HG02763 (cell line): ENCODE data around the gene TMEM151A.
"Not testable (repeated sequence)": the region's sequence is repeated elsewhere in the genome, so short reads cannot be mapped to it uniquely, and the experiment has no call there.

Experiments
- ATAC-seq: cut with Tn5 transposase; IDR thresholded peaks from one replicate; pipeline ENCODE4 v1.9.1; 2021; ENCODE audit warnings: mild to moderate bottlenecking, moderate library complexity; ENCODE audit not compliant: unreplicated experiment

Gene TMEM151A

DNA sequence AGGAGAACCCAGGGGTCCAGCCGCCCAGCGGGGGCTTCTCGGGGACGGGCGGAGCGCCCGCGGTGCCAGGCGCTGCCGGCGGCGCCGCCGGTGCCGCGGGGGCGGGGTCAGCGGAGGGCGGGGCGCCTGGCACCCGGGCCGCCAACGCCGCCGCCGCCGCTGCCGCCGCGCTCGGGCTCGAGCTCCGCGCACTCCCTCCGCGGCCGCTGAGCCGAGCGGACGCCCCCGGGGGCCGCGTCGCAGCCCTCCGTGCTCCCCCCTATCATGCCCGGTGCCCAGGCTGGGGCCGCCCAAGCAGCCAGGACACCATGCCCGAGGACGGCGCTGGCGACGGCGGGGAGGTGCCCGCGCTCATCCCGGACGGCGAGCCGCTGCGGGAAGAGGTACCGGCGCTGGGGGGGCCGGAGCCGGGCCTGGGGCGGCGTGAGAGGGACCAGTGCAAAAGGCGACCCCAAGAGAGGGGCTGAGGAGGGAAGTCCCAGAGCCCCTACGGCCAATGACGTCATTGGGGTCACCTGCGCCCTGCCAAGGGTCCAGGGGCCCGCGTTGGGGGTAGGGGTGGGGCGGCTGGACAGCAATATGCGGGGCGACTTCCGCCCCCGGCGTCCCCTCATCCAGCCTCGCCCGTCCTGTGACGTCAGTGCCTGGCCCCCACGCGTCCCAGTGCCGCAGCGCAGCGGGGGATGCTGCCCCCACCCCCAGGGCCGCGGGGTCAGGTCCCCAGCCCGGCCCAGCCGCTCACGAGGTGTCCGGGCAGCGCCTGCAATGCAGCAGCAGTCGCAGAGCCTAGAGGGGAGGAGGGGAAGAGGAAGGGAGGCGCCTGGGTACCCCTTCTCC, at the start of gene TMEM151A:
TSS of gene TMEM151A (plus strand) at position 189 of the 837 bp plus-strand sequence. CDS start at position 309, 120 bp downstream.
- no peak for ATAC-seq

DNA sequence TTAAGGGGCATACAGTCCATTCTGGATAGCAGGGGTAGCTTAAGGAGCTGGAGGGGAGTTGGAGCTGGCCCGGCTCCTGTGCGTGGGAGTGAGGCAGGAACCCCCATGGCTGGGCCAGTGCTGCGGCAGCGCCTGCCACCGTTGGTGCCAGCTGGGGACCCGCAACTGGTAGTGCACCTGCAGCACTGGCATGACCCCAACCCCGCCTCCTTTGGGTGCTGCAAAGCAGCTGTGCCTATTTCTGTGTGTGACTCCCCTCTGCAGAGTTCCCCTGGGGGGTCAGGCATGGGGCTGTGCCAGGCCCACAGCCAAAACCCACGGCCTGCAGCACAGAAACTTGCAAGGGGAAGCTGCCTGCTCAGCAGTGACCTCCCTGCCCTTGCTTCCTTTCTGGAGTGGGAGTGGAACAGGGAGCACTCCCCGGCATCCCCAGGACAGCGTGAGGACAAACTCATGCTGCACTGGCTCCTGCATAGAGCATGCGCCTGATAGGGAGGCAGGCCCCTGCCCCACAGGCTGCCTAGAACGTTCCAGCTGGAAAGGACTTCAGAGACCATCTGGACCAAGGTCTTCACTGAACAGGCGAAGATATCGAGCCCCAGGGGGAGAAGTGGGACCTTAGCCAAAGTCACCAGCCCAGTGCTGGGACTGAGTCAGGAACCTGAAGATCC, 49.5 kb upstream of the TMEM151A start:
- ATAC-seq, result no peak

DNA sequence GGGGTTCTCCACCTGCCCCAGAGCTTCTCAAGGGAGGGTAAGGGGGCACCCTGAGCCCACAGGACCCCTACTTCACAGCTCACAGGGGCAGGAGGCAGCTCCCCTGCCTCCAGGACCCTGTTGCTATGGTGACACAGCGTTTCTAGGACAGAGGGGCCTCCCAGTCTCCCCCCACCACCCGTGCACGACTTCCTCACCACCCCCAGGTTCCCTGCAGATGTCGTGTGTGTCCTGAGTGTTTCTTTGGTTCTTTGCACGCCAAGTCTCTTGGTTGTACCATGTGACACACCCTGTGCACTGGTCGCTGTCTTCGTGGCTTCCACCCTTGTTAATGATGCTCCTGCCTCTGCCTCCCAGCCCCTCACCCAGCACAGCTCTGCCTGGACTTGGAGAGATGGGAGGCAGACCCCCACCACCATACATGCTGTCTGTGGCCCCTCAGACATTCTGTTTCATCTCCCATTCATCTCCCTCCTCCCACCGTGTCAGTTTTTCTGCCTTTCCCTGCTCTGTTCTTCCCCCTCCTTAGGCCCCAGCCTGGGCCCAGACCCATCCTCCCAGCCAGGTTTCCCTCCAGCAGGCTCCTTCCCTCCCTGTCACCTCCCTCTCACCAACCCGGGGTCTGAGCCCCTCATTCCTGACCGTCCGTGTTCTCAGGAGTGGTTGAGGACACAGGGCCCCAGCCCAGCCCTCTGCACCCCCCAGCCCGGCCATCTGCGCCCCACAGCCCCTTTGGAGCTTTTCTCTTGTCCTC, 47.7 kb upstream of the TMEM151A start:
- ATAC-seq, result no peak

DNA sequence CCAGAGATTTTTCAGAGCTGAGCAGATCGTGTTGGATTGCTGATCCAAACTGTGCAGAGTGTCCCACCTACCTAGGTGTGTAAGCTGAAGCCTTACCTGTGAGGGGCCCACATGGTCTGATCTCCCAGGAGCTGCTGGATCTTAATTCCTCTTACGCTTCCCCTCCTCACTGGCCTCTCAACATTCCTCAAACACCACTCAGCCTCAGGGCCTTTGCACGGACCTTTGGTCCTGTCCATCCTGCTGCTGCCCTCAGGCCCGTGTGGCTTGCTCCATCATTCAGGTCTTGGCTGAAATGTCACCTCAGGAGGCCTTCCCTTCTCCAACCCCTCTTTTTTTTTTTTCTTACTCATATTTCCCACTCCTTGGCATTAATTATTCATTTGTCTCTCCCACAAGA, 44.4 kb upstream of the TMEM151A start:
- no peak for ATAC-seq

DNA sequence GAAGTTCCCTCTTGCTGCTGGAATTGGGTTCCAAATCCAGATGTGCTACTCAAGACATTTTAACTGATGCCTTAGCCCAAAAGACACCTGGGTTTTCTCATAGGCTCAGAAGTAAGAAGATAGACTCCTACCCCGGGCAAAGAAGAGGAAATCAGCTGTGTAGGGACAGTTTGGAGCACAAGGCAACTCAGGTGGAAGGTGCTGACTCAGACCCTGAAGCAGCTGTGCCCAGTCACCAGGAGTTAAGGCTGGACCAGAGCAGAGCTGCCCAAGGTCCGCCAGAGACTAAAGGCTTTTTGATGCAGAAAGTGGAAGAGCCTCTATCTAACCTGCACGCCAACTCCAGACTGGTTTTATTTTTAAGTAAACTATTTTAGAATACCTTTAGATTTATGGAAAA, 43.9 kb upstream of the TMEM151A start:
- ATAC-seq, result no peak

DNA sequence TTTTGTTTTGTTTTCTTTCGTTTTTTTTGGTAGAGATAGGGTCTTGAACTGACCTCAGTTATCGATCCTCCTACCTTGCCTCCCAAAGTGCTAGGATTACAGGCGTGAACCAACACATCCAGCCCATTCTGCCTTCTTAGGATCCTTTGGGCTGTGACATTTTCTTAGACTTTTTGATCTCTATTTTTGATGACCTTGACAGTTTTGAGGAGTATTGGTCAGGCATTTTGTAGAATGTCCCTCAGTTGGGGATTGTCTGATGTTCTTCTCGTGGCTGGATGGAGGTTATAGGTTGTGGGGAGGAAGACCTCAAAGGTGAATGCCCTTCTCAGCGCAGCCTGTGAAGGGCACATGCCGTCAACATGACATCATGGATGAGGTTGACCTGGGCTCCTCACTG, 42.8 kb upstream of the TMEM151A start:
- ATAC-seq, result no peak

DNA sequence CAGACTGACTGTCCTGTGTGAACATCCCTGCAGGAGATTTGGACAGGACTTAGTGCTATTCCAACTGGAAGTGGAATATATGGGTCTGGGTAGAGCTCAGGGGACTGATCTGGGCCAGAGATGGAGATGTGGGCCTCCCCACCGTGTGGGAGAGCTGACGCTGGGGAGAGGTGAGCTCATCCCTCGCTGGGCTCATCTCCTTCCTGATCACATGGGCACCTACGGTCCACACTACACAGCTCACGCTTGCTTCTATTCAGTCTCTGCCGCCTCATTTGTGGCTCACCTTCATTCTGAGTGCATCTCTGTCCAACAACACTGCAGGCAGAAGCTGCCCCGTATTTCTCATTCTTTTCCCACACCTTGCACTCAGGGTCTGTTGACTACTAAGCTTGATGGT, 39.9 kb upstream of the TMEM151A start:
- ATAC-seq, result no peak

DNA sequence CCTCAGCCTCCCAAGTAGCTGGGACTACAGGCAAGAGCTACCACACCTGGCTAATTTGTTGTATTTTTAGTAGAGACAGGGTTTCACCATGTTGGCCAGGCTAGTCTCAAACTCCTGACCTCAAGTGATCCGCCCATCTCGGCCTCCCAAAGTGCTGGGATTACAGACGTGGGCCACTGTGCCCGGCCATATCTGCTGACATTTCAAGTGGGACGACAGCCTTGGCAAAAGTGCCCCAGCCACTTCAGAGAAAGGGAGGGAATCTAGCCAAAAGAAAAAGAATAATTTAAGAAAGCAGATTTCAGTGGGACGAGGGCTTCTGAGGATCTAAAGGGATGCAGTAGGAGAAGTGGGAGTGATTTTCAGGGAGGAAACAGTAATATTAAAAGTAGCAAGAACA, 38.6 kb upstream of the TMEM151A start:
- not testable (repeated sequence) for ATAC-seq

DNA sequence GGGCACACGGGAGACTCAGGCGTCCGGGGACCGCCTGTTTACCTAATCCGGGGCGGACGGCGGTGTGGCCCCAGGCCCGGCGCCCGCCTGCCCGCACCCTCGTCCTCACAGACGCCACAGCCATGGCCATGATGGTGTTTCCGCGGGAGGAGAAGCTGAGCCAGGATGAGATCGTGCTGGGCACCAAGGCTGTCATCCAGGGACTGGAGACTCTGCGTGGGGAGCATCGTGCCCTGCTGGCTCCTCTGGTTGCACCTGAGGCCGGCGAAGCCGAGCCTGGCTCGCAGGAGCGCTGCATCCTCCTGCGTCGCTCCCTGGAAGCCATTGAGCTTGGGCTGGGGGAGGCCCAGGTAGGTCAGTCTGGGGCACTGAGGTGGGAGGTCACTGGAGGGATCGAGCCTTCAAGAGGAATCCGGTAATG, 33.2 kb upstream of the TMEM151A start:
- ATAC-seq, result peak; percentile 3

DNA sequence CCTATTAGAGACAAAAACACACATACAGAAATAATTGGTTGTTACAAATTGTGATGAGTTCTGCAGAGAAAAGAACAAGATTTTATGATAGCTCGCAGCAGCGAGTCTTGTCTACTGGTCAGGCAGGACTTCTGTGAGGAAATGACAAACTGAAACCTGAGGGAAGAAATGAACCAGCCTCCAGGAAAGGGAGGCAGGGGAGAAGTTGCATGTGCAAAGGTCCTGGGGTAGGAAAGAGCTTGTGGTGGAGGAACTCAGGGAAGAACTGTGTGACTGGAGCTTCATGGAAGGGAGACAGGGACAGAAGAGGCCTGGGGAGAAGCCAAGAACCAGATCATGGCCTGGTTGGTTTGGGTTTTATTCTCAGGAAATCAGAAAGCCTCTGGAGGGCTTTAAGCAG, 32.5 kb upstream of the TMEM151A start:
- ATAC-seq, result no peak

DNA sequence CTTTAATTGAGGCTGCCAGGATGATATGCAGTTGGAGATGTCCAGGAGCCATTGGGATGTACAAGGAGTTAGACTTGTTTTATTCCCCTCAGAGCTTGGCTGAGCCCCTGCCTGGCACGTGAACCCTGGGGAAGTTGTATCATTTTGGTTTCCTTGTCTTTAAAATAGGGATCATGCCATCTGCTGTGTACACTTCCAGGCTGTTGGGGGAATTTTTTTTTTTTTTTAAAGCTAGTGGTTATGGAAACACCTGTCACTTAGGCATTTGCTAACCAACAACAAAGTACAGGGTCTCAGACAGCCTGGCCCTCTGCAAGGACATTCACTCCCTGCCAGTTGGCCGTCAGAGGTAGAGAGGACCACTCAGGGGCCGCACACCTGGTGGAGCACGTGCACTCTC, 31.7 kb upstream of the TMEM151A start:
- ATAC-seq, result no peak

DNA sequence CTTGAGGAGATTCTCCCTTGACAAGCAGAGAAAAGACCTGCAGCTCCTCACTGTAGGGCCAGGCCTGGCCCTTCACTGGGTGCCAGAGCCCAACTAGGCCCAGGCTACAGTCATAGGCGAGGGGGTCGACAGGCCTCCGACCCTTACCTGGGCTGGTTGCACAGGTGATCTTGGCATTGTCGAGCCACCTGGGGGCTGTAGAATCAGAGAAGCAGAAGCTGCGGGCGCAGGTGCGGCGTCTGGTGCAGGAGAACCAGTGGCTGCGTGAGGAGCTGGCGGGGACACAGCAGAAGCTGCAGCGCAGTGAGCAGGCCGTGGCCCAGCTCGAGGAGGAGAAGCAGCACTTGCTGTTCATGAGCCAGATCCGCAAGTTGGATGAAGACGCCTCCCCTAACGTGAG, 30.1 kb upstream of the TMEM151A start:
- no peak for ATAC-seq

DNA sequence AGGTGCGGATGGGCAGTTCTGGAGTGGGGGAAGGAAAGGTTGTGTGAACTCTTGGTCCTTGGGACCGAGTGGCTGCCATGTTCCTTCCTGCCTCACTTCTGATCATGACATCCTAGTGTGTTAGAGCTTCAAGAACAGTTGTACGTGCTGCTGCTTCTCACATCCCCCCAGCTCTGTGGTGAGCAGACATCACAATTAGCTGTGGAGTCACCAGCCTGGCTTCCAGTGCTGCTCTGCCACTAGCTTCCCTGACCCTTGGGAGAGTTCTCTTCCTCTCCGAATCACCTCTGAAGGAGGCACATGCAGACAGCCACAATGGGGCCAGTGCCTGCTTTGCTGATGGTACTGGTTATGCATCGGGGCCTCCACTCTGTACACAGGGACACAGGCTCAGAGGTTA, 29.5 kb upstream of the TMEM151A start:
- no peak for ATAC-seq

DNA sequence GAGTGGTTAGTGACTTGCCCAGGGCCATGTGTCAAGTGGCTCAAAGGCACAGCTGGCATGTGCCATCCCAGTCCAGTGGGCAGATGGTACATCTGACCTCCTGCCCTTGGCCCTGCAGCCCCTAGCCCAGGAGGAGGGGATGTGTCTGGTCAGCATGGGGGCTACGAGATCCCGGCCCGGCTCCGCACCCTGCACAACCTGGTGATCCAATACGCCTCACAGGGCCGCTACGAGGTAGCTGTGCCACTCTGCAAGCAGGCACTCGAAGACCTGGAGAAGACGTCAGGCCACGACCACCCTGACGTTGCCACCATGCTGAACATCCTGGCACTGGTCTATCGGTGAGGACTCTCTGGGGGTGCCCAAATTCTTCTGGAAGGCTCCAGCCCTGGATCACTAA, 29.0 kb upstream of the TMEM151A start:
- ATAC-seq, result no peak

DNA sequence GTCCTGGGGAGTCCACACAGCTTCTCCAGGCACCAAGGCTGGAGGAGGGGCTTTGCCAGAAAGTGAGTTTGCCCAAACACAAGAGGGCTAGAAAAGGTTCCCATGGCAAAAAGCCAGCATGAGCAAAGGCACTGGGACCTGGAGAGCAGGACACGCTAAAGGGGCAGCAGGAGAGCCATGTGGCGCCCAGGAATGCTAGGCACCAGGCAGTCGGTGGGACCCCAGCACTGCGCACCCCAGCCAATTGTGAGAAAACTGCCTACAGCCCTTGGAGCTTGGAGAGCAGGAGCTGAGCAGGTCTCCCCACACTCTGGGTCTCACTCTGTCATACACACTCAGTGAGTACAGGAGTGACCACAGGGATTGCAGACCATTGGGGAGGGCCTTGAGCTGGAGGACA, 28.5 kb upstream of the TMEM151A start:
- no peak for ATAC-seq

DNA sequence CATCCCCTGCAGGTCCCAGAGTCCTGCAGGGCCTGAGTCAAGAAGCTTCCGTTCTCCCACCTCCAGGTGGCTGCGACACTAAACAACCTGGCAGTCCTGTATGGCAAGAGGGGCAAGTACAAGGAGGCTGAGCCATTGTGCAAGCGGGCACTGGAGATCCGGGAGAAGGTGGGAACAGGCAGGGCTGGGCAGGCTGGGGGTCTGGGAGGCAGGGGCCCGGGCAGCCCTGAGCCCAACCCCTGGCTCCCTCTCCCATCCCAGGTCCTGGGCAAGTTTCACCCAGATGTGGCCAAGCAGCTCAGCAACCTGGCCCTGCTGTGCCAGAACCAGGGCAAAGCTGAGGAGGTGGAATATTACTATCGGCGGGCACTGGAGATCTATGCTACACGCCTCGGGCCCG, 27.9 kb upstream of the TMEM151A start:
- ATAC-seq, result no peak

DNA sequence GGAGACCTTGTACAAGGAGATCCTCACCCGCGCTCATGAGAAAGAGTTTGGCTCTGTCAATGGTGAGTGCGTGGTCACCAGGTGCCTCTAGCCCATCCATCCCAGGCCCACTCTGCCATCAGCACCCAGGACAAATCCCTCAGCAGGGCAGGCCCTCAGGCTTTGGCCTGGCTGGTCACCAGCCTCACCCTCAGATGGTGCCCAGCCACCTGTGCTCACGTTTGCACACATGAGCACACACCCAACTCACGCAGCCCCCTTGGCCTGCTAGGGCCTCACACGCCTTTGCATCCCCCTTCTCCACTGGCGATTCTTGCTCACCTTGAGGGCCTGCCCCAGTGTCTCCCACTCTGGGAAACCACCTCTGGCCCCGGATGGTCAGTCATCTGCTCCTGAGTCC, 27.3 kb upstream of the TMEM151A start:
- no peak for ATAC-seq

DNA sequence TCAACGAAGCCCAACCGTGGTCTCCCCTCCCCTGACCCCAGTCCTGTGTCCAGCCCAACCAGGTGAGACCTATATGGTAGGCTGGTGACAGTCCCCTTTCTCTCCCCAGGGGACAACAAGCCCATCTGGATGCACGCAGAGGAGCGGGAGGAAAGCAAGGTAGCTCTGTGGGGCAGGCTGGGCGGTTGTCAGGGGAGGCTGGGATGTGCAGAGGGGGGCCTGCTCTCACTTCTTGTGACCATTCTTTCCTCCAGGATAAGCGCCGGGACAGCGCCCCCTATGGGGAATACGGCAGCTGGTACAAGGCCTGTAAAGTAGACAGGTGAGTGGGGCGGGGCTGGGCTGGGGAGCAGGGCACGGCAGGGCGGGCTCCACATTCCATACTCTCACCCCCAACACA, 26.8 kb upstream of the TMEM151A start:
- no peak for ATAC-seq

DNA sequence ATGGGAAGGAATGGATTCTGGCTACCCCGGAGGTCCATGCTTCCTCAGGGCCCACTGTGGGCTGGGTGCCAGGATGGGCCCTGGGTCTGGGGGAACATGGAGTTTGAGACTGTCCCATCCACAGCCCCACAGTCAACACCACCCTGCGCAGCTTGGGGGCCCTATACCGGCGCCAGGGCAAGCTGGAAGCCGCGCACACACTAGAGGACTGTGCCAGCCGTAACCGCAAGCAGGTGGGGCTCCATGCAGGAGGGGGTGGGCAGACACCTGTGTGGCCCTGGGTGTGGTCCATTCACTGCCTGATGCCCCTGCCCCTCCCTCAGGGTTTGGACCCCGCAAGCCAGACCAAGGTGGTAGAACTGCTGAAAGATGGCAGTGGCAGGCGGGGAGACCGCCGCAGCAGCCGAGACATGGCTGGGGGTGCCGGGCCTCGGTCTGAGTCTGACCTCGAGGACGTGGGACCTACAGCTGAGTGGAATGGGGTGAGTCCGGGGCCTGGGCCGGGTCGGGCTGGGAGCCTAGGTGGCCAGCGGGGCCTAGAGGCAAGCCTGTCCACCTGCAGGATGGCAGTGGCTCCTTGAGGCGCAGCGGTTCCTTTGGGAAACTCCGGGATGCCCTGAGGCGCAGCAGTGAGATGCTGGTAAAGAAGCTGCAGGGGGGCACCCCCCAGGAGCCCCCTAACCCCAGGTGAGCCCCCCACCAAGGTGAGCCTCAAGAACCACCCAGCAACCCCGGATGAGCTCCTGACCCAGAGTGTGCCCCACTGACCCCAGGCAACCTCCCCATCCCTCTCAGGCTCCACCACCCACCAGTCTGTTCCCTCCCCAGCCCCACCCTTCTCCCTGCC, 25.9 kb upstream of the TMEM151A start:
- no peak for ATAC-seq

DNA sequence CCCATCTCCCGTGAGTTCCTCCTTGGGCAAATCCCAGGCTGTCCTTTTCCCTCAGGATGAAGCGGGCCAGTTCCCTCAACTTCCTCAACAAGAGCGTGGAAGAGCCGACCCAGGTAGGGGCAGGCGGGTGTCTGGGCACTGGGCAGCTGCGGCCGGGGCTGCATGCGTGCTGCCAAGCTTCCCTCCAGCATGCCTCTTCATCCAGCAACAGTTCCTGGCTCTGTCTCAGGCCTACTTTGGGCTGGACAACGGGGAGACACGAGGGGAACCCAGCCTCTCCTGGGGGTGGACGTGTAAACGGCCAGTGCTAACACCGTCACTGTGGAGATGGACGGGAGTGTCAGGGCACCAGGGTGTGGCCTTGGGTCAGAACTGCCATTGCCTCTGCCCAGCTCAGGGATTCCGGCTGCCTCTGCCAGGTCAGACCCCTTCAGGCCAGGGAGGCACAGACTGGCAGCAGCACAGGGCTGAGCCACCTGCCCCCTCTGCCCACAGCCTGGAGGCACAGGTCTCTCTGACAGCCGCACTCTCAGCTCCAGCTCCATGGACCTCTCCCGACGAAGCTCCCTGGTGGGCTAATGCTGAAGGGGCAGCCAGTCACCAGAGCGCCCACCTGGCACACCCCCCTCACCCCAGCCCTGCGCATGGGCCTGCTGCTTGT, 25.2 kb upstream of the TMEM151A start:
- ATAC-seq, result no peak
